GM23338 (cell line): Measurements from ENCODE around the gene GHDC. TPM values are rescaled to one million over a fixed set of nuclear protein-coding genes. Genes with fewer than 3 reads are reported as not detected.
"Not testable (repeated sequence)": the region's sequence is repeated elsewhere in the genome, so short reads cannot be mapped to it uniquely, and the experiment has no call there.

Source experiments
- ATAC-seq: fragments of 200-7000 bp; cut with Tn5 transposase; 3 replicates; pipeline ENCODE4 v1.9.1; 2020
- DNase-seq: peaks from one replicate; pipeline ENCODE4 v3.0.0-alpha.2; 2015; ENCODE audit warnings: low spot score
- H2AFZ ChIP-seq: fragments of 200-600 bp; sonication (generic); 2 replicates; pipeline ENCODE4 v1.8.0; 2016; ENCODE audit warnings: antibody characterized with exemption, mild to moderate bottlenecking, moderate library complexity
- H3F3A ChIP-seq: fragments of 200-600 bp; sonication (generic); replicated peaks from 2 replicates; pipeline ENCODE4 v1.8.0; 2017; ENCODE audit warnings: antibody characterized with exemption, mixed run types, low read depth
- H3K27ac ChIP-seq: fragments of 200-600 bp; sonication (generic); 2 replicates; pipeline ENCODE4 v1.6.1; 2016; ENCODE audit warnings: low read depth
- H3K27me3 ChIP-seq: fragments of 200-600 bp; sonication (generic); 2 replicates; pipeline ENCODE4 v1.8.0; 2016; ENCODE audit warnings: mild to moderate bottlenecking, mixed run types, moderate library complexity; ENCODE audit not compliant: insufficient read depth
- H3K36me3 ChIP-seq: fragments of 200-600 bp; sonication (generic); 2 replicates; pipeline ENCODE4 v1.8.0; 2016; ENCODE audit warnings: mild to moderate bottlenecking; ENCODE audit not compliant: insufficient read depth
- H3K4me1 ChIP-seq: fragments of 200-600 bp; sonication (generic); 2 replicates; pipeline ENCODE4 v1.8.0; 2016; ENCODE audit warnings: mild to moderate bottlenecking, moderate library complexity; ENCODE audit not compliant: insufficient read depth
- H3K4me2 ChIP-seq: fragments of 200-600 bp; sonication (generic); 2 replicates; pipeline ENCODE4 v1.7.1; 2017; ENCODE audit warnings: mixed run types
- H3K4me3 ChIP-seq: fragments of 200-600 bp; sonication (generic); 2 replicates; pipeline ENCODE4 v1.6.1; 2016; ENCODE audit warnings: mixed run types
- H3K79me2 ChIP-seq: fragments of 200-600 bp; sonication (generic); replicated peaks from 2 replicates; pipeline ENCODE4 v1.8.0; 2017; ENCODE audit warnings: mild to moderate bottlenecking; ENCODE audit not compliant: insufficient read depth
- H3K9me2 ChIP-seq: fragments of 200-600 bp; sonication (generic); 2 replicates; pipeline ENCODE4 v1.8.0; 2017; ENCODE audit not compliant: insufficient read depth
- H4K20me1 ChIP-seq: fragments of 200-600 bp; sonication (generic); replicated peaks from 2 replicates; pipeline ENCODE4 v1.8.0; 2017; ENCODE audit warnings: mild to moderate bottlenecking; ENCODE audit not compliant: insufficient read depth
- H3K27ac Mint-ChIP-seq: 2 replicates; pipeline ENCODE4 v1.8.0; 2020; ENCODE audit warnings: inconsistent platforms, mild to moderate bottlenecking, moderate library complexity, mixed read lengths
- H3K27me3 Mint-ChIP-seq: 3 replicates; pipeline ENCODE4 v1.8.0; 2022; ENCODE audit warnings: low read depth, mild to moderate bottlenecking, moderate library complexity, mixed read lengths, inconsistent platforms; ENCODE audit not compliant: insufficient read depth, poor library complexity
- H3K36me3 Mint-ChIP-seq: 3 replicates; pipeline ENCODE4 v1.8.0; 2021; ENCODE audit warnings: low read depth, mild to moderate bottlenecking, inconsistent platforms, moderate library complexity, mixed read lengths
- H3K4me1 Mint-ChIP-seq: 3 replicates; pipeline ENCODE4 v1.8.0; 2020; ENCODE audit warnings: mild to moderate bottlenecking, inconsistent platforms, mixed read lengths
- H3K4me3 Mint-ChIP-seq: 3 replicates; pipeline ENCODE4 v1.8.0; 2021; ENCODE audit warnings: moderate library complexity, mild to moderate bottlenecking, inconsistent platforms, mixed read lengths
- H3K9me3 Mint-ChIP-seq: 3 replicates; pipeline ENCODE4 v1.8.0; 2020; ENCODE audit warnings: moderate library complexity, mild to moderate bottlenecking, inconsistent platforms, mixed read lengths
- CREB1 ChIP-seq: fragments of 250-450 bp; sonication (Bioruptor Pico); IDR thresholded peaks from 2 replicates; pipeline ENCODE4 v1.5.0; 2020; ENCODE audit warnings: low read depth, mild to moderate bottlenecking, moderate library complexity
- EZH2 ChIP-seq: fragments of 200-600 bp; sonication (generic); IDR thresholded peaks from one replicate; pipeline ENCODE4 v1.8.0; 2017; ENCODE audit warnings: antibody characterized with exemption, mild to moderate bottlenecking, low read depth; ENCODE audit not compliant: unreplicated experiment
- STAT1 ChIP-seq: IDR thresholded peaks from one replicate; pipeline ENCODE4 v1.6.1; 2016; ENCODE audit warnings: antibody characterized with exemption; ENCODE audit not compliant: unreplicated experiment
- polyA plus RNA-seq: library from polyadenylated mRNA; unstranded; fragments of >200 nt; fragmentation: Nextera tagmentation; extraction: Ambion mirVana; gene quantifications from 2 replicates; pipeline ENCODE4 v1.2.1, GENCODE V29; 2016
- total RNA-seq: library from RNA; depleted of rRNA; stranded (reverse); fragments of >200 nt; shearing (Covaris generic); gene quantifications from 2 replicates; pipeline ENCODE4 v1.2.3, GENCODE V29; 2014
- TF ChIP-seq, protein P1 (sequence below): fragments of 250-450 bp; sonication (Bioruptor Pico); IDR thresholded peaks from 2 replicates; pipeline ENCODE4 v1.5.0; 2020; ENCODE audit warnings: mild to moderate bottlenecking, moderate library complexity

The GHDC gene
- total and polyA plus RNA-seq, 2 experiments from 2014 or later: 4.0 to 13.8 TPM

DNA sequence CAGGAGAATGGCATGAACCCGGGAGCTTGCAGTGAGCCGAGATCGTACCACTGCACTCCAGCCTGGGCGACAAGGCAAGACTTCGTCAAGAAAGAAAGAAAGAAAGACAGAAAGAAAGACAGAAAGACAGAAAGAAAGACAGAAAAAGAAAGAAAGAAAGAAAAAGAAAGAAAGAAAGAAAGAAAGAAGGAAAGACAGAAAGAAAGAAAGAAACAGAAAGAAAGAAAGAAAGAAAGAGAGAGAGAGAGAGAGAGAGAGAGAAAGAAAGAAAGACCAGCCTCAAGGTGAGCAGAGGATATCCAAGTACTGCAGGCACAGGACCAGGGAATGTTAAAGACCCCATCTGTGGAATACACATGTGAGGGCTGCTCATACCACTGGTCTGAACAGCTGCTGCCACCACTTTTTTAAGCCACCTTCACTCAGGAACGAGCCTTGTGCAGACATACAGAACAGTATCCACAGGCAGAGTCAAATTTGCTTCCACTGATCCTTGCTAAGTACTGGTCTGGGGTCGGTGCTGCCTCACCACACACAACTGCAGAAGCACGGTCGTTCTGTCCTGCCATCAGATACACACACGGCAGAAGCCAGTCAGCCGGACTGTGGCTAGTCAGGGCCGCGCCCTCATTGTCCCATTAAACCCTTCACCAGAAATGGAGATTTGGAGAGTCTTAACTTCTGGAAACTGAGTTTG, 47.2 kb downstream of the GHDC start:
- no peaks in the 10 kb centered on the region for H3K36me3 ChIP-seq
- DNase-seq (no peak), ATAC-seq (no peak)
- Mint-ChIP-seq H3K9me3 (no peaks in the 10 kb centered on the region), H3K36me3 (peaks cover 13% of the 10 kb centered on the region; the same call in 2 of the 3 replicates), H3K4me1 (no peaks in the 10 kb centered on the region; the same call in 2 of the 3 replicates), H3K27me3 (no peaks in the 10 kb centered on the region), H3K4me3 (no peak overlapping the region), H3K27ac (no peak overlapping the region)
- H3F3A ChIP-seq: no peaks in the 10 kb centered on the region
- no peaks in the 10 kb centered on the region for H3K9me2 ChIP-seq
- no peak overlapping the region for H3K4me2 ChIP-seq
- H3K79me2 ChIP-seq: peaks cover 87% of the 10 kb centered on the region
- no peak for TF ChIP-seq EZH2
- TF ChIP-seq CREB1 (CRISPR knock-in tag): no peak
- TF ChIP-seq STAT1: no peak
- TF ChIP-seq, protein P1, sequence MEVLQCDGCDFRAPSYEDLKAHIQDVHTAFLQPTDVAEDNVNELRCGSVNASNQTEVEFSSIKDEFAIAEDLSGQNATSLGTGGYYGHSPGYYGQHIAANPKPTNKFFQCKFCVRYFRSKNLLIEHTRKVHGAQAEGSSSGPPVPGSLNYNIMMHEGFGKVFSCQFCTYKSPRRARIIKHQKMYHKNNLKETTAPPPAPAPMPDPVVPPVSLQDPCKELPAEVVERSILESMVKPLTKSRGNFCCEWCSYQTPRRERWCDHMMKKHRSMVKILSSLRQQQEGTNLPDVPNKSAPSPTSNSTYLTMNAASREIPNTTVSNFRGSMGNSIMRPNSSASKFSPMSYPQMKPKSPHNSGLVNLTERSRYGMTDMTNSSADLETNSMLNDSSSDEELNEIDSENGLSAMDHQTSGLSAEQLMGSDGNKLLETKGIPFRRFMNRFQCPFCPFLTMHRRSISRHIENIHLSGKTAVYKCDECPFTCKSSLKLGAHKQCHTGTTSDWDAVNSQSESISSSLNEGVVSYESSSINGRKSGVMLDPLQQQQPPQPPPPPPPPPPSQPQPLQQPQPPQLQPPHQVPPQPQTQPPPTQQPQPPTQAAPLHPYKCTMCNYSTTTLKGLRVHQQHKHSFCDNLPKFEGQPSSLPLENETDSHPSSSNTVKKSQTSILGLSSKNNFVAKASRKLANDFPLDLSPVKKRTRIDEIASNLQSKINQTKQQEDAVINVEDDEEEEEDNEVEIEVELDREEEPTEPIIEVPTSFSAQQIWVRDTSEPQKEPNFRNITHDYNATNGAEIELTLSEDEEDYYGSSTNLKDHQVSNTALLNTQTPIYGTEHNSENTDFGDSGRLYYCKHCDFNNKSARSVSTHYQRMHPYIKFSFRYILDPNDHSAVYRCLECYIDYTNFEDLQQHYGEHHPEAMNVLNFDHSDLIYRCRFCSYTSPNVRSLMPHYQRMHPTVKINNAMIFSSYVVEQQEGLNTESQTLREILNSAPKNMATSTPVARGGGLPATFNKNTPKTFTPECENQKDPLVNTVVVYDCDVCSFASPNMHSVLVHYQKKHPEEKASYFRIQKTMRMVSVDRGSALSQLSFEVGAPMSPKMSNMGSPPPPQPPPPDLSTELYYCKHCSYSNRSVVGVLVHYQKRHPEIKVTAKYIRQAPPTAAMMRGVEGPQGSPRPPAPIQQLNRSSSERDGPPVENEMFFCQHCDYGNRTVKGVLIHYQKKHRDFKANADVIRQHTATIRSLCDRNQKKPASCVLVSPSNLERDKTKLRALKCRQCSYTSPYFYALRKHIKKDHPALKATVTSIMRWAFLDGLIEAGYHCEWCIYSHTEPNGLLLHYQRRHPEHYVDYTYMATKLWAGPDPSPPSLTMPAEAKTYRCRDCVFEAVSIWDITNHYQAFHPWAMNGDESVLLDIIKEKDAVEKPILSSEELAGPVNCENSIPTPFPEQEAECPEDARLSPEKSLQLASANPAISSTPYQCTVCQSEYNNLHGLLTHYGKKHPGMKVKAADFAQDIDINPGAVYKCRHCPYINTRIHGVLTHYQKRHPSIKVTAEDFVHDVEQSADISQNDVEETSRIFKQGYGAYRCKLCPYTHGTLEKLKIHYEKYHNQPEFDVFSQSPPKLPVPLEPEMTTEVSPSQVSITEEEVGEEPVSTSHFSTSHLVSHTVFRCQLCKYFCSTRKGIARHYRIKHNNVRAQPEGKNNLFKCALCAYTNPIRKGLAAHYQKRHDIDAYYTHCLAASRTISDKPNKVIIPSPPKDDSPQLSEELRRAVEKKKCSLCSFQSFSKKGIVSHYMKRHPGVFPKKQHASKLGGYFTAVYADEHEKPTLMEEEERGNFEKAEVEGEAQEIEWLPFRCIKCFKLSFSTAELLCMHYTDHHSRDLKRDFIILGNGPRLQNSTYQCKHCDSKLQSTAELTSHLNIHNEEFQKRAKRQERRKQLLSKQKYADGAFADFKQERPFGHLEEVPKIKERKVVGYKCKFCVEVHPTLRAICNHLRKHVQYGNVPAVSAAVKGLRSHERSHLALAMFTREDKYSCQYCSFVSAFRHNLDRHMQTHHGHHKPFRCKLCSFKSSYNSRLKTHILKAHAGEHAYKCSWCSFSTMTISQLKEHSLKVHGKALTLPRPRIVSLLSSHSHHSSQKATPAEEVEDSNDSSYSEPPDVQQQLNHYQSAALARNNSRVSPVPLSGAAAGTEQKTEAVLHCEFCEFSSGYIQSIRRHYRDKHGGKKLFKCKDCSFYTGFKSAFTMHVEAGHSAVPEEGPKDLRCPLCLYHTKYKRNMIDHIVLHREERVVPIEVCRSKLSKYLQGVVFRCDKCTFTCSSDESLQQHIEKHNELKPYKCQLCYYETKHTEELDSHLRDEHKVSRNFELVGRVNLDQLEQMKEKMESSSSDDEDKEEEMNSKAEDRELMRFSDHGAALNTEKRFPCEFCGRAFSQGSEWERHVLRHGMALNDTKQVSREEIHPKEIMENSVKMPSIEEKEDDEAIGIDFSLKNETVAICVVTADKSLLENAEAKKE (CRISPR knock-in tag): no peak
- H3K4me1 ChIP-seq: no peaks in the 10 kb centered on the region
- H3K27ac ChIP-seq: no peak overlapping the region
- no peak overlapping the region for H2AFZ ChIP-seq
- no peak overlapping the region for H3K4me3 ChIP-seq
- H4K20me1 ChIP-seq: peaks cover 29% of the 10 kb centered on the region
- no peaks in the 10 kb centered on the region for H3K27me3 ChIP-seq

- not testable (repeated sequence) for H3K27ac ChIP-seq, H3K4me1 ChIP-seq, H3K36me3 ChIP-seq, H3K27me3 ChIP-seq, DNase-seq, H3K4me1 Mint-ChIP-seq, H3K4me3 ChIP-seq, H3K27ac Mint-ChIP-seq, H2AFZ ChIP-seq, H3K4me2 ChIP-seq, ATAC-seq, H3F3A ChIP-seq, H3K9me3 Mint-ChIP-seq, H3K9me2 ChIP-seq, H3K27me3 Mint-ChIP-seq, H3K4me3 Mint-ChIP-seq
- Histone ChIP-seq H4K20me1 (peaks cover 20% of the 10 kb centered on the region), H3K79me2 (peaks cover 86% of the 10 kb centered on the region)
- H3K36me3 Mint-ChIP-seq: peaks cover 15% of the 10 kb centered on the region; the same call in 2 of the 3 replicates
These were observed 51.2 kb downstream of the GHDC start for GRCh38 chr17:42143138-42143537.
